Transverse colon (tissue), 4 donors: Measurements from ENCODE around the gene ADGRL4. TPM values are rescaled to one million over a fixed set of nuclear protein-coding genes. Genes with fewer than 3 reads are reported as not detected.

Experiments used
- DNase-seq: peaks from one replicate; pipeline ENCODE4 v3.0.0-alpha.2; 2019
- H3K27ac ChIP-seq, 4 donors: fragments of 200-600 bp; sonication (generic); 2 replicates each; pipeline ENCODE4 v1.5.1; 2016 to 2018; ENCODE audit warnings: inconsistent platforms in 4 of 4
- H3K27me3 ChIP-seq: fragments of 200-600 bp; sonication (generic); 2 replicates; pipeline ENCODE4 v1.5.1; 2017; ENCODE audit warnings: inconsistent platforms
- H3K36me3 ChIP-seq, 4 donors: fragments of 200-600 bp; sonication (generic); 2 replicates each; pipeline ENCODE4 v1.5.1; 2017 to 2019; ENCODE audit warnings: inconsistent platforms in 4 of 4
- H3K4me1 ChIP-seq, 4 donors: fragments of 200-600 bp; sonication (generic); 2 replicates each; pipeline ENCODE4 v1.5.1; 2017 to 2020; ENCODE audit warnings: inconsistent platforms in 4 of 4
- H3K4me3 ChIP-seq, 4 donors: fragments of 200-600 bp; sonication (generic); 1 replicate in 1 of 4; 2 replicates in 3 of 4; pipeline versions ENCODE4 v1.5.1 to v1.6.1; 2017 to 2019; ENCODE audit warnings: inconsistent platforms in 4 of 4
- H3K9me3 ChIP-seq, 2 donors: fragments of 200-600 bp; sonication (generic); 2 replicates each; pipeline ENCODE4 v1.5.1; 2017 to 2019; ENCODE audit warnings: inconsistent platforms in 2 of 2
- CTCF ChIP-seq, 5 experiments: fragments of 200-600 bp in 3 of 5; fragments of 450-650 bp in 2 of 5; sonication (generic) in 3 of 5; IDR thresholded peaks; 1 replicate in 2 of 5; 2 replicates in 3 of 5; pipeline ENCODE4 v1.5.1; 2016 to 2017; ENCODE audit warnings: antibody characterized with exemption in 5 of 5, inconsistent platforms in 3 of 5, mild to moderate bottlenecking in 2 of 5, moderate library complexity in 1 of 5
- EP300 ChIP-seq: sonication (generic); formaldehyde crosslinking; IDR thresholded peaks from one replicate; pipeline ENCODE4 v1.6.1; 2017; ENCODE audit warnings: antibody characterized with exemption, low read depth
- POLR2A ChIP-seq: fragments of 450-650 bp; IDR thresholded peaks from one replicate; pipeline ENCODE4 v1.6.1; 2016; ENCODE audit warnings: antibody characterized with exemption, mild to moderate bottlenecking, moderate library complexity
- POLR2AphosphoS5 ChIP-seq, 3 donors: sonication (generic); formaldehyde crosslinking; IDR thresholded peaks; one replicate each; pipeline ENCODE4 v1.6.1; 2016; ENCODE audit warnings: antibody characterized with exemption in 3 of 3
- WGBS, 2 donors: methylation state at CpG; one replicate each; pipeline ENCODE4 v1.1.5; 2018; ENCODE audit warnings: low coverage in 1 of 2; 5-methylcytosine and 5-hydroxymethylcytosine counted together
- in situ Hi-C, 4 donors: fragments of 200-750 bp; cut with MboI; loops; one replicate each; pipeline versions ENCODE4 v1.15.0 to v1.15.1; 2017; ENCODE audit warnings: low sequenced_read_pairs in 3 of 4, low pct_ligation_motif_present in 1 of 4, low pct_unique_long_range_greater_than_20kb in 1 of 4
- intact Hi-C: fragments of 100-400 bp; cut with DNase I; formaldehyde crosslinking; loops from one replicate; pipeline ENCODE4 v1.15.1; 2023; ENCODE audit warnings: low total_unique reads
- total RNA-seq, 4 donors: library from RNA; depleted of rRNA; stranded (reverse); fragments of >200 nt; gene quantifications; one replicate each; pipeline ENCODE4 v1.1.0, GENCODE V29; 2016

Gene ADGRL4
- total RNA-seq, 4 donors from 2014 or later, result 0.75 to 7.6 (median 3.5) TPM

GRCh38 chr1:78949227-78949626 is 57.3 kb downstream of the ADGRL4 start:
- Histone ChIP-seq H3K27ac (no peak overlapping the region), H3K9me3 (no peaks in the 10 kb centered on the region), H3K36me3 (no peaks in the 10 kb centered on the region), H3K27me3 (no peaks in the 10 kb centered on the region), H3K4me1 (no peaks in the 10 kb centered on the region), H3K4me3 (no peak overlapping the region)
- no peak for DNase-seq
- in situ Hi-C loops, result no loop called here
- intact Hi-C loops, result no loop called here
- TF ChIP-seq POLR2AphosphoS5 (IDR thresholded peaks at IDR 0.05) (no peak), POLR2A (no peak), EP300 (no peak), CTCF (IDR thresholded peaks at IDR 0.05) (no peak)
- 89 to 90% methylated on average over 2 of the region's 2 CpGs for WGBS, 2 donors

GRCh38 chr1:78919150-78919549 is 87.4 kb downstream of the ADGRL4 start:
- Histone ChIP-seq H3K27me3 (no peaks in the 10 kb centered on the region), H3K9me3 (no peaks in the 10 kb centered on the region), H3K4me1 (no peaks in the 10 kb centered on the region), H3K27ac (no peak overlapping the region), H3K36me3 (no peaks in the 10 kb centered on the region), H3K4me3 (no peak overlapping the region)
- no peak for DNase-seq
- in situ Hi-C loops, result no loop called here
- intact Hi-C loops, result no loop called here
- WGBS, 2 donors, result 67 to 81% methylated on average over 1 to 3 of the region's 3 CpGs
- TF ChIP-seq POLR2AphosphoS5 (IDR thresholded peaks at IDR 0.05) (no peak), EP300 (no peak), CTCF (IDR thresholded peaks at IDR 0.05) (no peak), POLR2A (no peak)

- H3K27ac ChIP-seq, result no peak overlapping the region
- H3K9me3 ChIP-seq, result no peaks in the 10 kb centered on the region
- 62 to 74% methylated on average over 2 of the region's 2 CpGs for WGBS, 2 donors
- in situ Hi-C loops, result no loop called here
- H3K27me3 ChIP-seq, result no peaks in the 10 kb centered on the region
- TF ChIP-seq POLR2AphosphoS5 (IDR thresholded peaks at IDR 0.05) (no peak), EP300 (no peak), POLR2A (no peak), CTCF (IDR thresholded peaks at IDR 0.05) (no peak)
- no peaks in the 10 kb centered on the region for H3K36me3 ChIP-seq
- no peaks in the 10 kb centered on the region for H3K4me1 ChIP-seq
- DNase-seq, result no peak
- intact Hi-C loops, result no loop called here
- H3K4me3 ChIP-seq, result no peak overlapping the region
Measured at GRCh38 chr1:78918157-78918556, 88.4 kb downstream of the ADGRL4 start.

GRCh38 chr1:78916986-78917385 is 89.5 kb downstream of the ADGRL4 start:
- Histone ChIP-seq H3K27me3 (no peaks in the 10 kb centered on the region), H3K4me3 (no peak overlapping the region), H3K36me3 (no peaks in the 10 kb centered on the region), H3K27ac (no peak overlapping the region), H3K9me3 (no peaks in the 10 kb centered on the region), H3K4me1 (no peaks in the 10 kb centered on the region)
- 77 to 81% methylated on average over 3 of the region's 3 CpGs for WGBS, 2 donors
- DNase-seq, result no peak
- TF ChIP-seq EP300 (no peak), CTCF (IDR thresholded peaks at IDR 0.05) (no peak), POLR2A (no peak), POLR2AphosphoS5 (IDR thresholded peaks at IDR 0.05) (no peak)
- in situ Hi-C loops (no loop called here), intact Hi-C loops (no loop called here)
